BLaER1 (cell line): ENCODE data around the gene LRPPRC.

Experiments
- H3K27ac ChIP-seq: shearing (Covaris generic); formaldehyde crosslinking; 2 replicates; pipeline ENCODE4 v1.8.1; 2022
- H3K27me3 ChIP-seq: shearing (Covaris generic); formaldehyde crosslinking; 2 replicates; pipeline ENCODE4 v1.8.1; 2022
- H3K36me3 ChIP-seq: shearing (Covaris generic); formaldehyde crosslinking; 2 replicates; pipeline ENCODE4 v1.8.1; 2022
- H3K4me1 ChIP-seq: shearing (Covaris generic); formaldehyde crosslinking; 2 replicates; pipeline ENCODE4 v1.8.1; 2022
- H3K4me2 ChIP-seq: shearing (Covaris generic); formaldehyde crosslinking; 2 replicates; pipeline ENCODE4 v1.8.1; 2022
- H3K4me3 ChIP-seq: shearing (Covaris generic); formaldehyde crosslinking; 2 replicates; pipeline ENCODE4 v1.8.1; 2022
- H3K9ac ChIP-seq: shearing (Covaris generic); formaldehyde crosslinking; 2 replicates; pipeline ENCODE4 v1.8.1; 2022
- H3K9me3 ChIP-seq: shearing (Covaris generic); formaldehyde crosslinking; 2 replicates; pipeline ENCODE4 v1.8.1; 2022
- H4K20me1 ChIP-seq: shearing (Covaris generic); formaldehyde crosslinking; 2 replicates; pipeline ENCODE4 v1.8.1; 2022
- Cebpa-rat ChIP-seq: shearing (Covaris generic); IDR thresholded peaks from 2 replicates; pipeline ENCODE4 v1.8.1; 2022

Gene LRPPRC

GRCh38 chr2:44010266-44010665 is 14.5 kb upstream of the LRPPRC start:
- Histone ChIP-seq H3K27ac (no peak overlapping the region), H4K20me1 (no peaks in the 10 kb centered on the region), H3K4me3 (no peak overlapping the region), H3K27me3 (no peaks in the 10 kb centered on the region), H3K9me3 (no peaks in the 10 kb centered on the region), H3K4me2 (no peak overlapping the region), H3K36me3 (no peaks in the 10 kb centered on the region), H3K9ac (no peak overlapping the region), H3K4me1 (peaks cover 7% of the 10 kb centered on the region)
- TF ChIP-seq Cebpa-rat, result no peak

GRCh38 chr2:44009136-44009735 is 13.4 kb upstream of the LRPPRC start:
- Histone ChIP-seq H3K9ac (no peak overlapping the region), H3K9me3 (no peaks in the 10 kb centered on the region), H4K20me1 (no peaks in the 10 kb centered on the region), H3K4me3 (no peak overlapping the region), H3K27me3 (no peaks in the 10 kb centered on the region), H3K27ac (no peak overlapping the region), H3K4me2 (no peak overlapping the region), H3K36me3 (no peaks in the 10 kb centered on the region), H3K4me1 (peaks cover 15% of the 10 kb centered on the region)
- TF ChIP-seq Cebpa-rat, result no peak

- H3K9ac ChIP-seq, result no peak overlapping the region
Observed at GRCh38 chr2:44005846-44006245, 10.1 kb upstream of the LRPPRC start.

GRCh38 chr2:44004735-44005602 is 9.2 kb upstream of the LRPPRC start:
- H3K9me3 ChIP-seq, result no peaks in the 10 kb centered on the region
- no peaks in the 10 kb centered on the region for H3K27me3 ChIP-seq
- no peak overlapping the region for H3K4me3 ChIP-seq
- H3K36me3 ChIP-seq, result no peaks in the 10 kb centered on the region
- H3K4me2 ChIP-seq, result peak overlapping the region; percentile 61
- no peak overlapping the region for H3K27ac ChIP-seq
- TF ChIP-seq Cebpa-rat, result no peak
- H4K20me1 ChIP-seq, result no peaks in the 10 kb centered on the region
- H3K4me1 ChIP-seq, result peaks cover 15% of the 10 kb centered on the region
- no peak overlapping the region for H3K9ac ChIP-seq

More at GRCh38 chr2:44005846-44006245, 10.1 kb upstream of the LRPPRC start:
- Histone ChIP-seq H3K9me3 (no peaks in the 10 kb centered on the region), H3K27me3 (no peaks in the 10 kb centered on the region), H4K20me1 (no peaks in the 10 kb centered on the region), H3K4me3 (no peak overlapping the region), H3K27ac (no peak overlapping the region), H3K36me3 (no peaks in the 10 kb centered on the region), H3K4me2 (peak overlapping the region; percentile 61), H3K4me1 (peaks cover 15% of the 10 kb centered on the region)
- TF ChIP-seq Cebpa-rat, result no peak

GRCh38 chr2:44001716-44002115 is 5.9 kb upstream of the LRPPRC start:
- H3K4me2 ChIP-seq, result no peak overlapping the region
- TF ChIP-seq Cebpa-rat, result no peak
- H3K4me1 ChIP-seq, result peaks cover 15% of the 10 kb centered on the region
- no peak overlapping the region for H3K27ac ChIP-seq
- H3K9me3 ChIP-seq, result no peaks in the 10 kb centered on the region
- H4K20me1 ChIP-seq, result no peaks in the 10 kb centered on the region
- H3K27me3 ChIP-seq, result no peaks in the 10 kb centered on the region
- no peak overlapping the region for H3K4me3 ChIP-seq
- no peaks in the 10 kb centered on the region for H3K36me3 ChIP-seq
- no peak overlapping the region for H3K9ac ChIP-seq

DNA sequence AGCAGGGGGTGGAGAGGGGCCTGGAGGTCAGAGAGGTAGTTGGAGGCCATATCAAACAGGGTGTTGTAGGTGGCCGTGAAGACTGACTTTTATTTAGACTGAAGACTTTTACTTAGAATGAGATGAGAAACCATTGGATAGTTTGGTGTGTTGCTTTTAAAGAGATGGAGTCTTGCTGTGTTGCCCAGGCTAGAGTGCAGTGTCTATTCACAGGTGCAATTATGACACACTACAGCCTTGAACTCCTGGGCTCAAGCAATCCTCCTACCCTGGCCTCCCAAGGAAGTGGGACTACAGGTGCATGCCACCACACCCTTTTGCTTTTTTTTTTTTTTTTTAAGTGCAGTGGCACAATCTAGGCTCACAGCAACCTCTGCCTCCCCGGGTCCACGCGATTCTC is 2.5 kb upstream of the LRPPRC start:
- H3K27ac ChIP-seq, result no peak overlapping the region
- no peaks in the 10 kb centered on the region for H3K9me3 ChIP-seq
- no peak overlapping the region for H3K9ac ChIP-seq
- H4K20me1 ChIP-seq, result peaks cover 25% of the 10 kb centered on the region
- no peak overlapping the region for H3K4me2 ChIP-seq
- H3K36me3 ChIP-seq, result peaks cover 13% of the 10 kb centered on the region
- H3K4me1 ChIP-seq, result peaks cover 18% of the 10 kb centered on the region
- H3K27me3 ChIP-seq, result no peaks in the 10 kb centered on the region
- H3K4me3 ChIP-seq, result no peak overlapping the region
- TF ChIP-seq Cebpa-rat, result no peak

DNA sequence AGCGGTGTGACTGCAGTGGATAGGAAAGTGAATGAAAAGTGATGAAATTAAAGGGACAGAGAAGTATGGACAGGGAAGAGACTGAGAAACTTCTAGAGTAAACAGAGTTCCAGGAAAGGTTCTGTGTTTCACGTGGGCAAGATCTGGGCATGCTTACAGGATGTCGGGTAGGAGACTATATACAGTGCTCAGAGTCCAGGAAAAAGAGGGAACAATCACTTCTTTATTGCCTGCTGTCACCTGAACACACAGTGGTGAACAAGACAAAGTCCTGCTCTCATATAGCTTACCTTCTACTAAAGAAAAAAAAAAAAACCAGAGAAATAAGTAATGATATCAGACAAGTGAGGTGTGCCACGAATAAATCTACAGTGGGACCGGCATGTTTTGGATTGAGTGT is 2.4 kb downstream of the LRPPRC start:
- Histone ChIP-seq H3K9me3 (no peaks in the 10 kb centered on the region), H3K4me1 (peaks cover 18% of the 10 kb centered on the region), H3K36me3 (peaks cover 61% of the 10 kb centered on the region), H3K27me3 (no peaks in the 10 kb centered on the region), H3K4me2 (peak overlapping the region; percentile 91), H3K9ac (no peak overlapping the region; the same call in 1 of the 2 replicates), H3K27ac (no peak overlapping the region), H3K4me3 (no peak overlapping the region), H4K20me1 (peaks cover 73% of the 10 kb centered on the region)
- no peak for TF ChIP-seq Cebpa-rat

- TF ChIP-seq Cebpa-rat, result no peak; the same call in 1 of the 2 replicates
- Histone ChIP-seq H3K9ac (no peak overlapping the region), H3K36me3 (peaks cover 96% of the 10 kb centered on the region), H3K9me3 (no peaks in the 10 kb centered on the region), H3K4me3 (no peak overlapping the region), H3K27me3 (no peaks in the 10 kb centered on the region), H3K27ac (no peak overlapping the region), H4K20me1 (peaks cover 100% of the 10 kb centered on the region), H3K4me2 (no peak overlapping the region), H3K4me1 (peaks cover 13% of the 10 kb centered on the region)
Observed at GRCh38 chr2:43989545-43989944, 6.2 kb downstream of the LRPPRC start.

GRCh38 chr2:43986600-43986999 is 9.2 kb downstream of the LRPPRC start:
- Histone ChIP-seq H3K4me2 (no peak overlapping the region), H3K4me1 (no peaks in the 10 kb centered on the region), H3K9ac (no peak overlapping the region), H4K20me1 (peaks cover 100% of the 10 kb centered on the region), H3K9me3 (no peaks in the 10 kb centered on the region), H3K36me3 (peaks cover 75% of the 10 kb centered on the region), H3K27me3 (no peaks in the 10 kb centered on the region), H3K4me3 (no peak overlapping the region), H3K27ac (no peak overlapping the region)
- no peak for TF ChIP-seq Cebpa-rat

- Histone ChIP-seq H3K27me3 (no peaks in the 10 kb centered on the region), H3K4me2 (no peak overlapping the region), H3K36me3 (peaks cover 75% of the 10 kb centered on the region), H4K20me1 (peaks cover 100% of the 10 kb centered on the region), H3K4me3 (no peak overlapping the region), H3K9ac (no peak overlapping the region), H3K9me3 (no peaks in the 10 kb centered on the region), H3K4me1 (no peaks in the 10 kb centered on the region), H3K27ac (no peak overlapping the region)
- TF ChIP-seq Cebpa-rat, result no peak
Observed at GRCh38 chr2:43985359-43985758, 10.4 kb downstream of the LRPPRC start.
